Raji (cell line): Measurements from ENCODE around the gene FAM193B.

Experiments used
- POLR2A ChIP-seq: IDR thresholded peaks from 2 replicates; pipeline ENCODE4 v1.6.1; 2011; ENCODE audit warnings: low read depth, low read length, control low read depth; ENCODE audit not compliant: insufficient read depth

The FAM193B gene

DNA sequence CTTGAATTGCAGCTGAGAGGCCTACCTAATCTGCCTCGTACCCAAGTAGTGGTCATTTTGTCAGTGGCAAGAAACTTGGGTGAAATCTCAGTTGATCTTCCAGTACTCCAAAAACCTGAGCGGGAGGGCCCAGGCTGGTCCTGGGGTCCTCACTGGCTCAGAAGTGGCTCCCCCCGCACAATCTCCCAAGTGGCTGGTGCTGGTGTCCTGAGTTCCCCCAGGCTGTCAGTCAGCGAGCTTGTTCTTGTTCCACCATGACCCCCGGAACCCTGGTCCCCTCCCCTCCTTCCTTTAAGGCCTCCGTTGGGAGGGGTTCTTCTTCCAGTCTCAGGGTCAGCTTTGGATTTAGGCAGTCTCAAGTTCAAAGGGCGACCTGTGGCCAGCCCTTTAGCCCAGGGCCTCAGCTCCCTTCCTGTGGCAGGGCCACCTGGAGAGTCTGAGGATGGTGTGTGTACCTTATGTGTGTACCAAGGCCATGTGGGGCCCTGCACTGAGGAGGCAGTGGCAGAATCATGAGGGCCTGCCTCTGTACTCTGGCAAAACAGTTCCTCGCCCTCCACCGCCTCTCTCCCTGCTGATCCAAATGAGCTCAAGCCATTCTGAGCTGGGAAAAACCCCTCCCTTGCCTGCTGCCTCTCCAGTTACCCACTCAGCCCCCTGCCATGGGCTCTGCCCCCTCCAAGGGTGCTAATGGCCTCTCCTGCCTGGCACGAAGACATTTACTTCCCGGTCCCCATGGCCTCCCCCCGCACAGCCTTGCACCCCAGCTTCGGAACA is 76.5 kb downstream of the FAM193B start:
- TF ChIP-seq POLR2A, result no peak

DNA sequence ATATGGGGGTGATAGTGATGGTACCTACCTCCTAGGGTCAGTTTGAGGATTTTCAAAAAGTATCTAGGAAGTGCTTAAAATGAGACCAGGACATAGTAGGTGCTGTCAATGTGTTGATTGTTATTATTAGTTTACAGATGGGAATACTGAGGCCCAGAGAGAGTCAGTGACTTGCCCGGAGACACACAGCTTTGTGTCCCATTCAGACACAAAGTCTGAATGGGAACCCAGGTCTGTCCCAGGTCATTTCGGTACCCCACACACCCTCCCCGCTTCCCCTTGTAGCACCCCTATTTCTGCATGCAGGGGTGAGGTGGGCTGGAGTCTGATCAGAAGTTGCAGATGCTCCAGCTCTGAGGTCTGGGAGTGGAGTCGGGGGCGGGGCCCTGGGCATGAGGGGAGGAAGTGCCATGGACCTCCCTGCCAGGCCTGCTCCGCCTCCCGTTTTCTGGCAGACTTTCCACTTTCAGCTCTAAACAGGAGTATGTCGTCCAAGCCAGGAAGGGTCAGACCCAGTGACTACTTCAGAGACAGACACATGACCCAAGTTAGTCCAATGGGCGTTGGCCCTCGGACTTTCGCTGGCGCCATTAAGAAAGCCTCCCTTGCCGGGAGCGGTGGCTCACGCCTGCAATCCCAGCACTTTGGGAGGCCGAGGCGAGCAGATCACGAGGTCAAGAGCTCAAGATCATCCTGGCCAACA is 77.7 kb downstream of the FAM193B start:
- TF ChIP-seq POLR2A, result no peak

DNA sequence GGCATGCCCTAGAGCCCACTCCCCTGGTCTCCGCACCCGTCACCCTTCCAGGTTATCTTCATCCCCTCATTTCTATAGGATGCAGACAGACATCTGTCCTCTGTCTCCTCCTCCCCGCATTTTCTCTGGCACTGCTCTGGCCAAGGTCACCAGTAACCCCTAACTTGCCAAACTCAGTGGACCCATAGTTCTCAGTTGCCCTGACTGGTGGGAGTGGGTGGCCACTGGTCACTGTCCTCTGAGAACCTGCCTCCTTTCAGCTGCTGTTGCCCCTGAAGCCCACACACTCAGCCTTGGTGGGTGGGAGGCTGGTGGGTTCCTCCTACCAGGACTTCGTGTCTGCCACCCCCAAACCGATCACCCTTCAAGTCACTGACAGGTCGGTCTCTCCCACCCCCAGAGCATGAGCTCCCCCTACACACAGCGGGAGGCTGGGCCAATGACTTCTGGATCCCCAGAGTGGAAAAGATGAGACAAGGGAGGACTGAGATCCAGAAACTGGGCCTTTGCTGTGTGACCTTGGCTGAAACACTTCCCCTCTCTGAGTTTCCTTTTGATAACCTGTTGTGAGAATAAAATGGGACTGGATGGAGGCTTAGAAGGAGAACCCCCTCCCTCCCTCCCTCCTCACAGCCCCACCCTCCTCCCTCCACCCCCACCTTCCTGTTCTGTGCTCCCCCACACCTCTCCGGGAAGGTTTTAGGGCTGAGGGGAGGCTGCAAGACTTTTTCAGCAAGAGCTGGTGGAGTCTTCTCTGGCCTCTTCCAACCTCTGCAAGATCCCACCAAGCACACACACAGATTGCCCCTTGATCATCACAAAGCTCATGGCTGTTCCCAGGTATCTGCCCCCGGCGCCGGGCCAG is 78.6 kb downstream of the FAM193B start:
- no peak for TF ChIP-seq POLR2A

GRCh38 chr5:177474846-177475562 is 79.4 kb downstream of the FAM193B start:
- no peak for TF ChIP-seq POLR2A

GRCh38 chr5:177474002-177474476 is 80.3 kb downstream of the FAM193B start:
- no peak for TF ChIP-seq POLR2A

DNA sequence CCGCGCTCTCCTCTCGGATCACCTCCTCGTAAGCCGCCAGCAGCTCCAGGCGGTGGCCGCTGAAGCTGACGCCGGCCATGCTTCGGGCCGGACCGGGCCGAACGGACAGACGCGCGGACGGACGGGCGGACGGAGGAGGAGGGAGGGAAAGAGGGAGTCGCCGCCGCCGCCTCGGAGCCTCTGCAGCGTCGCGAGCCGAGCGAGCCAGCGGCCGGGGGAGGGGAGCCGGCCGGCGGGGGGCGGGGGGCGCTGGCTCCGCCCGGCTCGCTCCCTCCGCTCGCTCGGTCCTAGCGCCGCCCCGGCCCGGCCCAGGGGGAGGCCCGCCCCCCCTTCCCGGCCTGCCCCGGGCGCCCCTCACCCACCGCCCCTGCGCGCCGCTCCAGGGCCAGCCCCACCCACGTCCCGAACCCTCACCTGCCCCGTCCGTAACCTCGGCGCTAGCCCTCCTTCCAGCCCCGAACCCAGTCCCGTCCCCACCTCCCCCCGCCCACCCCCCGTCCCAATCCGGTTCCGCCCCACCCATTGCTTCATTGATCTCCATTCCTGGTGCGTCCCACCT is 80.8 kb downstream of the FAM193B start, which contains the start of gene DBN1:
Gene DBN1, minus strand, starts transcription at position 192 of the 559 bp plus-strand sequence. Its CDS starts 113 bp downstream, at position 79.
- no peak for TF ChIP-seq POLR2A

DNA sequence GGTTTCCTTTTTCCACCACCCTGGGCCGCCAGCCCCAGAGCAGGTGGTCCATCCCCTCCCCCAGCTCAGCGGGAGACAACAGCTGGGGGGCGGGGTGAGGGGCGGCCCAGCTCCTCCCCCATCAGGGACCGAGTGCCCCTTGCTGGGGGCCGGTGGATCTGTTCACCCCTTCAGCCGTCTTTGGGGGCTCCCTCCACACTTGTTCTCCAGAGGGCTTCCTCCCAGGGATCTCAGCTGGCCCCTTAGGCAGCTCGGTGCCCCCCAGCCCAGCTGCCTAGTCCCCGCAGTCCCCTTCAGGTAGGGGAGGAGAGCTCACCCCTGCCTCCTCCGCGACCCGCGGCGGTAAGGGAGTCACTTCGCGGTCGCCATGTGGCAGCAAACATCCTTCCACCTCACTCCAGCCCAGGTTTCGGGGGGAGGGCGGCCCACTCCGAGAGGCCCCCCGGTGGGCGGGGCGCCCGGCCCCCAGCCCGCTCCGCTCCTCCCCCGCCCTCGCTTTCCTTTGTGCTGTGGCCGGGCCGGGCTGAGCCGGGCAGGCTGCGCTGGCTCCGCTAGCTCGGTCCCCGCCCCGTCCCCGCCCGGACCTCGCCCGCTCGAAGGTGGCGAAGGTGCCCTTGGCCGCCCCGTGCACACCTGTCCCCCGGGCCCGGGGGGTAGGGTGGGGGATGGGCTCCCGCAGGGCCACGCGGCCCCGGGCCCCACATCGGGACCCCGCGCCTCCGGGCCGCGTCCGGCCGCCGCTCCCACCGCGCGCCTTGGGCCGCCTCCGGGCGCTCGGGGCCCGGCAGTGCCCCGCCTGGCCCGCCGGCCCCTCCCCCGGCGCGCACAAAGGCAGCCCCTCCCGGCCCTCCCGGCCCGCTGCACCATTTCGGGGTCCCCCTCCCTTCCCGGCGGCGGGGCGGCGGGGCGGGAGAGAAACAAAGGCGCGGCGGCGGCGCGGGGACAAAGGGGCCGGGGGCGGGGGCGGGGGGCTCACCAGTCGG is 81.6 kb downstream of the FAM193B start:
- TF ChIP-seq POLR2A, result no peak

- TF ChIP-seq POLR2A, result no peak
These were observed 82.6 kb downstream of the FAM193B start for GRCh38 chr5:177471610-177472356.

DNA sequence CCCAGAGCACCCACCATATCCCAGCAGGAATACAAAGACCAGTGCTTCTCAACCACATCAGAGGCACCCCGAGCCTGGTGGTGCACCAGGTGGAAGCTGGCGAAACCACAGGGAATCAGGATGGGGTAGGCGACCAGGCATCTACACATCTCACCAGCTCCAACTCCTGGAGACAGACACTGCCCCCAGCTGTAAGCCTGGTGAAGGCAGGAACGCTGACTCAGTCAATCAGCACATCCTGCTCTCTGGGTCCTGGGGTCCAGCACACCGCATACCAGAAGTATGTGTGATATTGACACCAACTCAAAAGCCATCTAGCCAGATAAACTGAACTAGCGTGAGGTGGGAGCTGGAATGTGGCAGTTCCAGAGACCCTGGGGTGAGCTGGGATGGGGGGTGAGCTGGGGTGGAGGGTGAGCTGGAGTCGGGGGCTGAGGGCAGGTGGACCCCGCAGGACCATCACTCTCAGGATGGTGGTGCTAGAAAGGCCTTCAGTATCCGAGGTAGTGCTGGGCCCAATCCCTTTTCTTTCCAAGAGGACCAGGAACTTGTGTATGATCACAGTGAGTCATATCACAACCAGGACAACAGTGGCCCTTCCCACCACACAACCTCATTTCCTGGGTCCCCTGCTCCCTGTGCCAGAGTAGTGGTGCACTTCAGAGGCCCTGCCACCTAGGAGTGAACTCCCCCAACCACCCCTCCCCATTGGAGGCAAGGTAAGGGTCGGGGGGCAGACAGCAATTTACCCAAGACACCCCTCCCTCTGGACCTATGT is 83.4 kb downstream of the FAM193B start:
- no peak for TF ChIP-seq POLR2A
